NCI-H446 (cell line): Measurements from ENCODE around the gene CCDC183.

Experiments
- DNase-seq, 2 experiments: peaks; one replicate each; lab custom pipeline; 2025; lab: John Stamatoyannopoulos, UW

CCDC183 gene

DNA sequence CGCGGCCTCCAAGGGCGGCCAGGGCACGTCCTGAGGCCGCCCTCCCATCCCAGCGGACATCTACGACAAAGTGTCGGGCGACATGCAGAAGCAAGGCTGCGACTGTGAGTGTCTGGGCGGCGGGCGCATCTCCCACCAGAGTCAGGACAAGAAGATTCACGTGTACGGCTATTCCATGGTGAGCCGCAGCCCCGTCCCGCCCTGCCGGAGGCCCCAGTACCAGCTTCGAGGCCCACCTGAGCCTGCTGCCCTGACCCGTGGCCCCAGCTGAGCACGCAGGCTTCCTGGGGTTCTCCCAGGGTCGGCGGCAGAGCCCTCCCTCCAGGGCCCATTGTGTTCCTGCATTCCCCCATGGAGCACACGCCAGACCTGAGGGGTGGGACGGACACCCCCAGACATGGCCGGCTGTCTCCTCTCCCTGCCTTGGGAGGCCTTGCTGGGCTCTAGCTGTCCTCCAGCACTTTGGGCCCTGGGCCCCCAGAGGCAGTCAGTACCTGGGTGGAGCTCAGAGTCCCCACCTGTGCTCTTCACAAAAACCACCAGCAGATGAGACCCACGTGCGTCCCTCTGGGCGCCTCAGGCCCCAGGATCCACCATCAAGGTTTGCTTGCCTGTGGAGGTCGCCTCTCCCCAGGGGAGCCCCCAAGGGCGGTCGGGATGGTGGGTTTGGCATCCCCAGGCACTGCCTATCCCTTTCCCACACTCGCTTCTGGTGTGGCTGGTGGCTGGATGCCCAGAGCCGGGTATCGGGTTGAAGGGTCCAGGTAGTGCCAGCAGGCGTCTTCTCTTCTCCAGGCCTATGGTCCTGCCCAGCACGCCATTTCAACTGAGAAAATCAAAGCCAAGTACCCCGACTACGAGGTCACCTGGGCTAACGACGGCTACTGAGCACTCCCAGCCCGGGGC is 54.1 kb downstream of the CCDC183 start:
- DNase-seq = no peak

DNA sequence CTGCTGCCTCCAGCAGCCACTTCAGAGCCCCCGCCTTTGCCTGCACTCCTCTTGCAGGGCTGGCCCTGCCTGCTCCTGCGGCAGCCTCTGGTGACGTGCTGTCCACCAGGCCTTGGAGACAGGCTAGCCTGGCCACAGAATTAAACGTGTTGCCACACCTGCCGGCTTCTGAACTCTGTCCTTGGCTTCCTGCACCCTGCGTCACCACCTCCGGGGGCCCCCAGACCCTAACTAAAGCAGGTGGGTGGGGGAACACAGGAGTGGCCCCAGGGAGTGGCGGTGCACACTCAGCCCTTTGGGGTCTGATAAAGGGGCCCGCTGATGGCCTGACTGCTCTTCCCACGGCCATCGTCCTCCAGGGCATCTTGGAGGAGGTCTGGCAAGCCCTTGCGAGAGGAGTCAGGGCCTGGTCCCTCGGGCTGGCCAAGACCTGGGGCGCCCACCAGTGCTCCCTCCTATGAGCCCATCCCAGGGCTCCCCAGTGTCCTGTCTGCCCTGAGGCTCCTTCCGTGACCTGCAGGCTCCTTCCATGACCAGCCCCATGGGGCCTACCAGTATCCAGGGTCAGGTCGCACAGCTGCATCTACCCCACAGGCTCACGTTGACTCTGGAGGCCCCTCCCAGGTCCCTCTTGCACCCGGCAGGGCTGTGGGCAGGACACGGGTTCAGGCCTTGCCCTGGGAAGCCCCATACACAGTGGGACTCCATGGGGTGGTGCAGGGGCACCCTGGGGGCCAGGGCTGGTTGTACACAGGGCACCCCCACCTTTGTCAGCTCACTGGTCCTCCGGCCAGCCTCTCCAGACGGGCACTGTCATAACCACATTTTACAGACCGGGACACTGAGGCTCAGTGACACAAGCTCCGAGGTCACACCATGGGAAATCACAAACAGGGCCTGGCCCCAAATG is 55.0 kb downstream of the CCDC183 start:
- no peak for DNase-seq

DNA sequence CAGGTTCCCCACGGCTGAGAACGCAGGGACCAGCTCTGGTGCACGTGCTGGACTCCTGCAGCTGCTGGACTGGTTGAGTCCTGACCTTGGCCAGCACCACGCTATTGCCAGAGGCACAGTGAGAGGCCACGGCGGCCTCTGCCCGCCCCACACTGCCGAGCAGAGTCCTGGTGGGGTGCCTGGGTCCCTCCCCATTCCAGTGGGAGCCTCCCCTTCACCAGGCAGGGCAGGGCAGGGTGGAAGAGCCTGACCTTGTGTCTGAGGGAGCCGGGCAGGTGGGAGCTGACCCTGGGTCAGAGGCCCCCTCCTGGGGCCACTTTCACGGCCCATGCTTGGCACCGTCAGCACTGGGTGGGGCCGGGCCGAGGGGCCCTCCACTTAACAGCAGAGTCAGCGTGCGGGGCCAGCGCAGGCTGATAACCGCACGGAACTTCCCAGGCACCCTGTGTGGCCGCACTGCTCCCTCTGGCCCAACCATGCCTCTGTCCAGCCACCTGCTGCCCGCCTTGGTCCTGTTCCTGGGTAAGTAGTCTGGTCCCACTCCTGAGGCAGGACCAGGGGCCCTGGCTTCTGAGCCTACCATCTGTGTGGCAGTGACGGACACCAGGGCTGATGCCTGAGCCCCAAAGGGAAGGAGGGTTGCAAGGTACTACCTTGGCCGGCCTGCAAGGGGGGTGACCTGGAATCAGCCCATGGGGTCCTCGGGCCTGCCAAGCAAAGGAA is 56.0 kb downstream of the CCDC183 start, which contains the start of gene MAMDC4:
Gene MAMDC4, plus strand, starts transcription at position 406 of the 723 bp plus-strand sequence. Its CDS starts 71 bp downstream, at position 477.
- no peak for DNase-seq

DNA sequence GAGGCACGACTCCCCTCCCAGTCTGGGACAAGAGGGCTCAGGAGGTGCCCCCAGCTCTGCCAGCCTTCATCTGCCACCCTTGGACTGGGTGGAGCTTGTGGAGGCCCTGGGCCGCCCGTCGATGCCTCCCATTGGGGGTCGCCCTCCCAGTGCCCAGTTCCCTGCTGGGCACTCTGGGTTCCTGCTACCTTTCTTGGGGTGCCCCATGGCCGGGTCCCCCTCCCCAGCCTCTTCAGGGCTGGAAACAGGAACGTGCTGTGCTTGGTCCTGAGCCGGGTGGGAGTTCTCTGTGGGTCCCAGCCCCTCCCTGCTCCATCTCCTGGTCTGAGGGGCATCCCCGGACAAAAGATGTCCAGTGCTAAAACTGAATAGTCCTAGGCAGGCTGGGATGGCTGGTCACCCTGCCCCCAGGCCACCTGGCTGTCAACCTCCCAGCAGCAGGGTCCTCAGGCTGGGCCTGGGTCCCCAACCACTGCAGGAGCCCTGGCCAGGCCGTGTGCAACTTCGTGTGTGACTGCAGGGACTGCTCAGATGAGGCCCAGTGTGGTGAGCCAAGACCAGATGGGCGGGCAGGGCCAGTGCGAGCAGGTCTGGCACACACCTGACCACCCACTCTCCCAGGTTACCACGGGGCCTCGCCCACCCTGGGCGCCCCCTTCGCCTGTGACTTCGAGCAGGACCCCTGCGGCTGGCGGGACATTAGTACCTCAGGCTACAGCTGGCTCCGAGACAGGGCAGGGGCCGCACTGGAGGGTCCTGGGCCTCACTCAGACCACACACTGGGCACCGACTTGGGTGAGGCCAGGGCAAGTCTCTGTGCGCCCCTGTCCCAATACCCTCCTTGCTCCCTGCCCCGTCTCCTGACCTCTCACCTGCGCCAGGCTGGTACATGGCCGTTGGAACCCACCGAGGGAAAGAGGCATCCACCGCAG is 56.8 kb downstream of the CCDC183 start:
- DNase-seq = no peak

DNA sequence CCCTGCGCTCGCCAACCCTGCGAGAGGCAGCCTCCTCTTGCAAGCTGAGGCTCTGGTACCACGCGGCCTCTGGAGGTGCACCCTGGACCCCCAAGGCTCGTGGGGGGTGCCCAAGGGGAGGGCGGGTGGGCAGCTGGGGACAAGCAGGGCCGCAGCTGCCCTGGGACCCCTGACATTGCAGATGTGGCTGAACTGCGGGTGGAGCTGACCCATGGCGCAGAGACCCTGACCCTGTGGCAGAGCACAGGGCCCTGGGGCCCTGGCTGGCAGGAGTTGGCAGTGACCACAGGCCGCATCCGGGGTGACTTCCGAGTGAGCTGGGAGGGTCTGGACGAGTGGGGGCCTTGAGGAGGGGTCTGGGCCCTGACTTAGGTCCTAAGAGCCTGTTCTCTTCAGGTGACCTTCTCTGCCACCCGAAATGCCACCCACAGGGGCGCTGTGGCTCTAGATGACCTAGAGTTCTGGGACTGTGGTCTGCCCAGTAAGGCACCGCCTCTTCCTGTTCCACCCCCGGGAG is 57.5 kb downstream of the CCDC183 start:
- no peak for DNase-seq

DNA sequence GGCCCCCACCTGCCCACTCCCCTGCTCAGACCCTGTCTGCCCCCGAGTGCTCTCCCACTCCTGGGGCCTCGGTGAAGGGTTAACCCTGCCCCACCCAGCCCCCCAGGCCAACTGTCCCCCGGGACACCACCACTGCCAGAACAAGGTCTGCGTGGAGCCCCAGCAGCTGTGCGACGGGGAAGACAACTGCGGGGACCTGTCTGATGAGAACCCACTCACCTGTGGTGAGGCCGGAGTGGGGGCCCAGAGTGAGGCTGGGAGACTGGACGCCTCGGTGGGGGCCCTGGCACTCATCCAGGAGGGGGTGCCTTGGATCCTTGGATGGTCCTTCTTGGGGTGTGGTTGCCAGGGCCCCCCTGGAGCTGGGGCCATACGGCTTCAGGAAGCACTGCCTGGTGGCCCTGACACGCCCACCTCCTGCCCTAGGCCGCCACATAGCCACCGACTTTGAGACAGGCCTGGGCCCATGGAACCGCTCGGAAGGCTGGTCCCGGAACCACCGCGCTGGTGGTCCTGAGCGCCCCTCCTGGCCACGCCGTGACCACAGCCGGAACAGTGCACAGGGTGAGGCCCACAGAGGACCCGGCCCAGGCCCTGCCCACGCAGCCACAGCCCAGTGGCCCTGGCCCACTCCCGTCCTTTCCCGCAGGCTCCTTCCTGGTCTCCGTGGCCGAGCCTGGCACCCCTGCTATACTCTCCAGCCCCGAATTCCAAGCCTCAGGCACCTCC is 58.1 kb downstream of the CCDC183 start:
- no peak for DNase-seq

DNA sequence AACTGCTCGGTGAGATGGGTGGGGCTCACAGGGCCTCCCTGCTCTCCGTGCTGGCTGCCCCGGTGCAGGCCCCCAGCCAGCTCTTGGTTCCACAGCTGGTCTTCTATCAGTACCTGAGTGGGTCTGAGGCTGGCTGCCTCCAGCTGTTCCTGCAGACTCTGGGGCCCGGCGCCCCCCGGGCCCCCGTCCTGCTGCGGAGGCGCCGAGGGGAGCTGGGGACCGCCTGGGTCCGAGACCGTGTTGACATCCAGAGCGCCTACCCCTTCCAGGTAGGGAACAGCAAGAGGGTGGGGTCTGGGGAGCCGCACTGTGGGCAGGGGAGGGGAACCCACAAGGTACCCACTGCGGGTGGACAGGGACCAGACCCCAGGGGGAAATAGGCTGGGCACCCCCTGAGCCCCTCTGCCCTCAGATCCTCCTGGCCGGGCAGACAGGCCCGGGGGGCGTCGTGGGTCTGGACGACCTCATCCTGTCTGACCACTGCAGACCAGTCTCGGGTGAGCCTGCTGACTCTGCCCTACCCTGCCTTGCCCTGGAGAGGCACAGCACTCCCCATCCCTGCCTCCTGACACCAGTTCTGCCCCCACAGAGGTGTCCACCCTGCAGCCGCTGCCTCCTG is 58.8 kb downstream of the CCDC183 start:
- DNase-seq = no peak

DNA sequence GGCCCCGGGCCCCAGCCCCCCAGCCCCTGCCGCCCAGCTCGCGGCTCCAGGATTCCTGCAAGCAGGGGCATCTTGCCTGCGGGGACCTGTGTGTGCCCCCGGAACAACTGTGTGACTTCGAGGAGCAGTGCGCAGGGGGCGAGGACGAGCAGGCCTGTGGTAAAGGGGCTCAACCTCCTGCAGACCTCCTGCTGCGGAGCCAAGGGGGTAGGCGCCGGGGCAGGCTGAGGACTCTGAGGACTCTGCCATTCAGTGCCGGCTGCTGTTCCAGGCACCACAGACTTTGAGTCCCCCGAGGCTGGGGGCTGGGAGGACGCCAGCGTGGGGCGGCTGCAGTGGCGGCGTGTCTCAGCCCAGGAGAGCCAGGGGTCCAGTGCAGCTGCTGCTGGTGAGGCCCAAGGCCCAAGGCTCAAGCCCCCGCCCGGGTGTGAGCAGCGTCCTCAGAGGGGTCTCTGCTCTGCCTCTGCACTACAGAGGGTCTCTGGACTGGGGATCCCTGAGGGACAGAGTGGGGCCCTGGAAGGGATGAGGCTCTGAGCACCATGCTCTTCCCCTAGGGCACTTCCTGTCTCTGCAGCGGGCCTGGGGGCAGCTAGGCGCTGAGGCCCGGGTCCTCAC is 59.4 kb downstream of the CCDC183 start:
- no peak for DNase-seq

DNA sequence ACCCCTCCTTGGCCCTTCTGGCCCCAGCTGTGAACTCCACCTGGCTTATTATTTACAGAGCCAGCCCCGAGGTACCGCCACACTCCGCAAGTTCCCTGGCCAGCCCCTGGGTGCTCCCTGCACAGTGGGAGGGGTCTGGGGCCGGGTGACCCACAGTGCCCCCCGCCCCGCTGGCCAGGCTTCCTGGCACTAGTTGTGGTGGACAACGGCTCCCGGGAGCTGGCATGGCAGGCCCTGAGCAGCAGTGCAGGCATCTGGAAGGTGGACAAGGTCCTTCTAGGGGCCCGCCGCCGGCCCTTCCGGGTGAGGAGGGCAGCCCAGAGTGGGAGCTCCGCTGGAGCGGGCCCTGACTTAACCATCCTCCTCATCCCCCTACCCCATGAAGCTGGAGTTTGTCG is 59.9 kb downstream of the CCDC183 start:
- DNase-seq = no peak

DNA sequence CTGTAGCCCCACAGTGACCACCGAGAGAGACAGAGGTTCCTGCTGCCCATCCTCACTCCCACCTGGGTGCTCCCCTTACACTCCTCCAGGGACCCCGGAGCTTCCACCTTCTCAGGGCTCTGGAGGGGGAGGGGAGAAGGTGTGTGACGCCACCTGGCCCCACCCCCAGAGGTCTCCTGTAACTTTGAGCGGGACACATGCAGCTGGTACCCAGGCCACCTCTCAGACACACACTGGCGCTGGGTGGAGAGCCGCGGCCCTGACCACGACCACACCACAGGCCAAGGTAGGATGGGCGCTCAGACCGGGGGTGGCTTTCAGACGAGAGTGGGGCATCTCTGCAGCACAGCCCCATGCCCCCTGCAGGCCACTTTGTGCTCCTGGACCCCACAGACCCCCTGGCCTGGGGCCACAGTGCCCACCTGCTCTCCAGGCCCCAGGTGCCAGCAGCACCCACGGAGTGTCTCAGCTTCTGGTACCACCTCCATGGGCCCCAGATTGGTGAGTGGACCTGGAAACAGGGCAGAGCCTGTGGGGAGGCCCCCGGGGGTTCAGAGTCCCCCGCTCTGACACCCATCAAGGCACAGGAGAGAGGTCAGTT is 60.5 kb downstream of the CCDC183 start:
- no peak for DNase-seq

DNA sequence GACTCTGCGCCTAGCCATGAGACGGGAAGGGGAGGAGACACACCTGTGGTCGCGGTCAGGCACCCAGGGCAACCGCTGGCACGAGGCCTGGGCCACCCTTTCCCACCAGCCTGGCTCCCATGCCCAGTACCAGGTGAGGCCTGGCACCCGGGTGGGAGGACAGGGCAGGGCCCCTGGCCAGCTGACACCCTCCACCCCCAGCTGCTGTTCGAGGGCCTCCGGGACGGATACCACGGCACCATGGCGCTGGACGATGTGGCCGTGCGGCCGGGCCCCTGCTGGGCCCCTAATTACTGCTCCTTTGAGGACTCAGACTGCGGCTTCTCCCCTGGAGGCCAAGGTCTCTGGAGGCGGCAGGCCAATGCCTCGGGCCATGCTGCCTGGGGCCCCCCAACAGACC is 61.0 kb downstream of the CCDC183 start:
- no peak for DNase-seq
